Stimulated activated CD4-positive, alpha-beta T cell treated with anti-CD3 and anti-CD28 coated beads, TNF-alpha, amount 100 ng/mL, for 4 hours (primary cell): ENCODE measurements around the gene GTF3C2.

Experiments used
- DNase-seq, 3 experiments: peaks; one replicate each; pipeline ENCODE4 v3.0.0-alpha.2; 2020; ENCODE audit warnings: low read depth in 3 of 3

Gene GTF3C2

GRCh38 chr2:27297195-27297594 is 59.4 kb downstream of the GTF3C2 start:
- DNase-seq = no peak

GRCh38 chr2:27296481-27296880 is 60.1 kb downstream of the GTF3C2 start:
- DNase-seq = no peak

GRCh38 chr2:27294928-27295327 is 61.6 kb downstream of the GTF3C2 start:
- no peak for DNase-seq

GRCh38 chr2:27291865-27292264 is 64.7 kb downstream of the GTF3C2 start:
- no peak for DNase-seq

- DNase-seq = no peak
These were observed 66.0 kb downstream of the GTF3C2 start for GRCh38 chr2:27290549-27290948.

GRCh38 chr2:27288610-27289009 is 68.0 kb downstream of the GTF3C2 start:
- no peak for DNase-seq

- no peak for DNase-seq
These were observed 71.1 kb downstream of the GTF3C2 start for GRCh38 chr2:27285481-27285880.

- no peak for DNase-seq
These were observed 71.6 kb downstream of the GTF3C2 start for GRCh38 chr2:27284996-27285395.

GRCh38 chr2:27282892-27283291 is 73.7 kb downstream of the GTF3C2 start:
- DNase-seq = no peak

GRCh38 chr2:27281855-27282559 is 74.6 kb downstream of the GTF3C2 start, which contains the start of gene TRIM54:
TSS of gene TRIM54 (plus strand) at chr2:27282429. CDS start at chr2:27282732, 303 bp downstream.
- DNase-seq = no peak

- no peak for DNase-seq
These were observed 75.1 kb downstream of the GTF3C2 start for GRCh38 chr2:27281442-27281841.

GRCh38 chr2:27280826-27281225 is 75.7 kb downstream of the GTF3C2 start:
- no peak for DNase-seq

- no peak for DNase-seq
These were observed 78.6 kb downstream of the GTF3C2 start for GRCh38 chr2:27278010-27278409.
